ENCODE measurements around the gene PSTPIP1. TPM values are rescaled to one million over a fixed set of nuclear protein-coding genes. Genes with fewer than 3 reads are reported as not detected.

The PSTPIP1 gene
- total RNA-seq, 1 experiment from 2014 or later, result 0.76 TPM

GRCh38 chr15:77068633-77069032 lies 73.7 kb downstream of the PSTPIP1 start:
- no peak for DNase-seq (ENCODE audit: low spot score)

GRCh38 chr15:77069521-77070121 lies 74.7 kb downstream of the PSTPIP1 start:
- peak; percentile 93 for DNase-seq (ENCODE audit: low spot score)

GRCh38 chr15:77070180-77070494 lies 75.2 kb downstream of the PSTPIP1 start:
- no peak for DNase-seq (ENCODE audit: low spot score)

GRCh38 chr15:77070495-77071304 lies 75.8 kb downstream of the PSTPIP1 start, which contains the start of gene TSPAN3:
TSPAN3 (minus strand) TSS chr15:77071109; CDS start chr15:77070954, 155 bp downstream.
- peak; percentile 97 for DNase-seq (ENCODE audit: low spot score)

- no peak for DNase-seq (ENCODE audit: low spot score)
Measured at GRCh38 chr15:77071305-77072223, 76.6 kb downstream of the PSTPIP1 start.

GRCh38 chr15:77074350-77074749 lies 79.4 kb downstream of the PSTPIP1 start:
- no peak for DNase-seq (ENCODE audit: low spot score)

- peak; percentile 72 for DNase-seq (ENCODE audit: low spot score)
Measured at GRCh38 chr15:77075528-77075927, 80.6 kb downstream of the PSTPIP1 start.

GRCh38 chr15:77076323-77076915 lies 81.5 kb downstream of the PSTPIP1 start:
- DNase-seq (ENCODE audit: low spot score), result no peak

- DNase-seq (ENCODE audit: low spot score), result no peak
Measured at GRCh38 chr15:77081971-77082370, 87.0 kb downstream of the PSTPIP1 start.

GRCh38 chr15:77083381-77084160 lies 88.6 kb downstream of the PSTPIP1 start:
- DNase-seq (ENCODE audit: low spot score), result peak; percentile 92

GRCh38 chr15:77084436-77084835 lies 89.5 kb downstream of the PSTPIP1 start:
- no peak for DNase-seq (ENCODE audit: low spot score)

GRCh38 chr15:77085297-77085696 lies 90.4 kb downstream of the PSTPIP1 start:
- no peak for DNase-seq (ENCODE audit: low spot score)

Small RNA genes lying within 50 kb of the gene (small RNA-seq; reads per million reads assigned to genes)
- gene RN7SL278P, result not detected

Other genes with a start within 250 kb of the PSTPIP1 start
- gene SCAPER, start 89.8 kb upstream of the PSTPIP1 start, total RNA-seq (2014; rRNA removed; shearing (Covaris generic)), result 6.0 TPM in 2 replicates
- gene RCN2, start 63.4 kb upstream of the PSTPIP1 start, total RNA-seq (2014; rRNA removed; shearing (Covaris generic)), result 50.5 and 56.7 TPM in 2 replicates
- 363 and 364 TPM in 2 replicates for gene TSPAN3, start 76.0 kb downstream of the PSTPIP1 start, total RNA-seq (2014; rRNA removed; shearing (Covaris generic))